ENCODE data around the gene MST1R. TPM values are rescaled to one million over a fixed set of nuclear protein-coding genes. Genes with fewer than 3 reads are reported as not detected.

MST1R gene
- total and polyA plus RNA-seq, 2 of the 4 experiments (the other 2 are of a cell fraction) = under 0.01 to 0.14 TPM

DNA sequence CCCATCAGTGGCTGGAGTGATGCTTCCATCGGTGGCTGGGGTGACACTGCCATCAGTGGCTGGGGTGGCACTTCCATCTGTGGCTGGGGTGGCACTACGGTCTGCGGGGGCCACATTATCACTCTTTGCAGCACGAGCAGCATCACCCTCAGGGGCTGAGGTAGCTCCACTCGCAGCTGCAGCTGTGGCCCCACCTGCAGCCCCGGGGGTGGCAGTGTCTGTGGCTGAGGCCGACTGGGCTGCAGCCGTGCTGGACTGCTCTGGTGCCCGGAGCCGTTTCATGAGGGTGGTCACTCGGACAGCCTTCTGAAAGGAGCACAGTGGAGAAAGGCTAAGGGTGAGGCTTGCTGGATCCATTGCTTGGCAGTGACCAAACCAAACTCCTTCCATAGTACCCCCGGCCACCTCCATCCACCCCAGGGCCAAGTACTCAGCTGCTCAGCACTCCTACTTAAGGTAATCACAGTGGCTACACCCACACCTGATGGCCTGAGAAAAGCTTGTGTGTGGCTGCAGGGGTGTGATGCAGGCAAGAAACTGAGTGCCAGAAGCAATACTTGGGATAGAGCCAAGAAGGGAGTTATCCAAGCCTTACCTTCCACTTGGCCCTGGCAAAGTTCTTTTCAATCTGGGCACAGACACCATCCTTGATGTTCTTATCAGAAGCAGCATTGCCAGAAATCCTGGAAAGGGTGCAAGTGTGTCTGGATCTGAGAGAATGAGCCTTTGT is 43.9 kb downstream of the MST1R start:
- H3K56ac ChIP-seq (ENCODE audit: extremely low read depth, insufficient read depth, low read length) = no peak overlapping the region
- H4K8ac ChIP-seq (ENCODE audit: low read depth in 2 of 2, low read length in 2 of 2) = no peak overlapping the region
- DNase-seq (no peak), ATAC-seq (ENCODE audit: low read depth) (no peak)
- WGBS, 2 experiments (ENCODE audit: extremely low coverage in 2 of 2, insufficient read length in 1 of 2) = 100% methylated on average over 1 of the region's 12 CpGs; no CpG with 5 or more reads in 1 of the 2 experiments
- no peak overlapping the region for H2BK15ac ChIP-seq (ENCODE audit: low read depth, low read length)
- CTCF ChIA-PET = no interaction called here
- H2BK120ac ChIP-seq (ENCODE audit: low read depth, low read length) = no peak overlapping the region
- intact Hi-C loops (cut with micrococcal nuclease) (no loop called here), in situ Hi-C loops (cut with MboI; ENCODE audit: low sequenced_read_pairs) (no loop called here), dilution Hi-C loops (cut with HindIII; ENCODE audit: low sequenced_read_pairs, unreplicated experiment) (no loop called here)
- H3K9ac ChIP-seq (ENCODE audit: low read depth, low read length) = no peak overlapping the region
- BruUV-seq (replicated peaks) = no TSS peak
- no peak overlapping the region for H3K4ac ChIP-seq (ENCODE audit: low read depth, low read length)
- H2AK9ac ChIP-seq (replicated peaks; ENCODE audit: low read depth, low read length, poor library complexity) = no peak overlapping the region
- no peaks in the 10 kb centered on the region for H3K36me3 ChIP-seq (ENCODE audit: control insufficient read depth, insufficient read depth, low read length)
- H3K4me1 ChIP-seq (ENCODE audit: control insufficient read depth, insufficient read depth, low read length) = peaks cover 2% of the 10 kb centered on the region; the same call in 1 of the 2 replicates
- H2AK5ac ChIP-seq (ENCODE audit: low read depth, low read length) = no peak overlapping the region
- no peak overlapping the region for H3K14ac ChIP-seq (replicated peaks; ENCODE audit: low read depth, low read length)
- H3K9me1 ChIP-seq (ENCODE audit: insufficient read depth, low read length) = peaks cover 8% of the 10 kb centered on the region
- H3K27ac ChIP-seq (ENCODE audit: insufficient read depth, low read length) = no peak overlapping the region
- no peak overlapping the region for H2BK5ac ChIP-seq (ENCODE audit: low read depth, low read length, poor library complexity, severe bottlenecking)
- no peak overlapping the region for H3K18ac ChIP-seq (ENCODE audit: low read depth, low read length)
- POLR2A ChIA-PET (ENCODE audit: unreplicated experiment) = no interaction called here
- TF ChIP-seq BHLHE40 (IDR thresholded peaks at IDR 0.05; ENCODE audit: low read depth, low read length) (no peak), RAD21 (IDR thresholded peaks at IDR 0.05; ENCODE audit: low read length) (no peak), CHD1 (IDR thresholded peaks at IDR 0.05; ENCODE audit: low read depth, low read length) (no peak), SMC3 (IDR thresholded peaks at IDR 0.05; ENCODE audit: low read depth, low read length) (no peak), MXI1 (IDR thresholded peaks at IDR 0.05; ENCODE audit: borderline replicate concordance, low read depth, low read length) (no peak), RCOR1 (IDR thresholded peaks at IDR 0.05; ENCODE audit: insufficient replicate concordance, low read length) (no peak), CEBPB (IDR thresholded peaks at IDR 0.05; ENCODE audit: low read depth, low read length) (no peak), NFE2L2 (IDR thresholded peaks at IDR 0.05; ENCODE audit: low read depth, low read length) (no peak), MAFK (IDR thresholded peaks at IDR 0.05; ENCODE audit: low read depth, low read length) (no peak), RFX5 (IDR thresholded peaks at IDR 0.05; ENCODE audit: low read depth, low read length) (no peak), MAZ (IDR thresholded peaks at IDR 0.05; ENCODE audit: borderline replicate concordance, low read depth, low read length) (no peak), FOS (IDR thresholded peaks at IDR 0.05; ENCODE audit: low read depth, low read length) (no peak)
- TF ChIP-seq, protein P1, sequence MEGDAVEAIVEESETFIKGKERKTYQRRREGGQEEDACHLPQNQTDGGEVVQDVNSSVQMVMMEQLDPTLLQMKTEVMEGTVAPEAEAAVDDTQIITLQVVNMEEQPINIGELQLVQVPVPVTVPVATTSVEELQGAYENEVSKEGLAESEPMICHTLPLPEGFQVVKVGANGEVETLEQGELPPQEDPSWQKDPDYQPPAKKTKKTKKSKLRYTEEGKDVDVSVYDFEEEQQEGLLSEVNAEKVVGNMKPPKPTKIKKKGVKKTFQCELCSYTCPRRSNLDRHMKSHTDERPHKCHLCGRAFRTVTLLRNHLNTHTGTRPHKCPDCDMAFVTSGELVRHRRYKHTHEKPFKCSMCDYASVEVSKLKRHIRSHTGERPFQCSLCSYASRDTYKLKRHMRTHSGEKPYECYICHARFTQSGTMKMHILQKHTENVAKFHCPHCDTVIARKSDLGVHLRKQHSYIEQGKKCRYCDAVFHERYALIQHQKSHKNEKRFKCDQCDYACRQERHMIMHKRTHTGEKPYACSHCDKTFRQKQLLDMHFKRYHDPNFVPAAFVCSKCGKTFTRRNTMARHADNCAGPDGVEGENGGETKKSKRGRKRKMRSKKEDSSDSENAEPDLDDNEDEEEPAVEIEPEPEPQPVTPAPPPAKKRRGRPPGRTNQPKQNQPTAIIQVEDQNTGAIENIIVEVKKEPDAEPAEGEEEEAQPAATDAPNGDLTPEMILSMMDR (conservative IDR thresholded peaks at IDR 0.05; ENCODE audit: low read depth, low read length) = no peak
- TF ChIP-seq, protein P2, sequence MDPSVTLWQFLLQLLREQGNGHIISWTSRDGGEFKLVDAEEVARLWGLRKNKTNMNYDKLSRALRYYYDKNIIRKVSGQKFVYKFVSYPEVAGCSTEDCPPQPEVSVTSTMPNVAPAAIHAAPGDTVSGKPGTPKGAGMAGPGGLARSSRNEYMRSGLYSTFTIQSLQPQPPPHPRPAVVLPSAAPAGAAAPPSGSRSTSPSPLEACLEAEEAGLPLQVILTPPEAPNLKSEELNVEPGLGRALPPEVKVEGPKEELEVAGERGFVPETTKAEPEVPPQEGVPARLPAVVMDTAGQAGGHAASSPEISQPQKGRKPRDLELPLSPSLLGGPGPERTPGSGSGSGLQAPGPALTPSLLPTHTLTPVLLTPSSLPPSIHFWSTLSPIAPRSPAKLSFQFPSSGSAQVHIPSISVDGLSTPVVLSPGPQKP (IDR thresholded peaks at IDR 0.05; ENCODE audit: borderline replicate concordance, low read depth, low read length) = no peak
- TF ChIP-seq, protein P3, sequence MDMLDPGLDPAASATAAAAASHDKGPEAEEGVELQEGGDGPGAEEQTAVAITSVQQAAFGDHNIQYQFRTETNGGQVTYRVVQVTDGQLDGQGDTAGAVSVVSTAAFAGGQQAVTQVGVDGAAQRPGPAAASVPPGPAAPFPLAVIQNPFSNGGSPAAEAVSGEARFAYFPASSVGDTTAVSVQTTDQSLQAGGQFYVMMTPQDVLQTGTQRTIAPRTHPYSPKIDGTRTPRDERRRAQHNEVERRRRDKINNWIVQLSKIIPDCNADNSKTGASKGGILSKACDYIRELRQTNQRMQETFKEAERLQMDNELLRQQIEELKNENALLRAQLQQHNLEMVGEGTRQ (IDR thresholded peaks at IDR 0.05; ENCODE audit: low read depth, low read length) = no peak
- no peak overlapping the region for H3K23ac ChIP-seq (ENCODE audit: low read depth, low read length)
- no peak overlapping the region for H4K91ac ChIP-seq (ENCODE audit: insufficient read depth, low read depth, low read length)
- no peak overlapping the region for H3K4me3 ChIP-seq (ENCODE audit: insufficient read depth, low read depth, low read length)
- no peaks in the 10 kb centered on the region for H3K9me3 ChIP-seq (ENCODE audit: control insufficient read depth, insufficient read depth, low read length)
- no peak overlapping the region for H3K4me2 ChIP-seq (ENCODE audit: low read depth, low read length)
- H4K20me1 ChIP-seq (ENCODE audit: insufficient read depth, low read length) = no peaks in the 10 kb centered on the region
- no peak overlapping the region for H4K5ac ChIP-seq (ENCODE audit: low read depth, low read length)
- no peak overlapping the region for H2AFZ ChIP-seq (replicated peaks; ENCODE audit: low read length, poor library complexity)
- H2BK20ac ChIP-seq (ENCODE audit: low read depth, low read length) = no peak overlapping the region
- H3K27me3 ChIP-seq (ENCODE audit: control insufficient read depth, insufficient read depth, low read length) = peaks cover 24% of the 10 kb centered on the region
- peaks cover 9 to 12% of the 10 kb centered on the region in 2 experiments; a peak in 3 of 4 replicates for H3K79me1 ChIP-seq (ENCODE audit: low read depth in 1 of 2, low read length in 2 of 2)
